Stimulated activated CD4-positive, alpha-beta T cell treated with anti-CD3 and anti-CD28 coated beads, Interleukin-1b, Interleukin-23, amount 100 ng/mL, for 1 hour (primary cell): Measurements from ENCODE around the gene TBC1D8.

Experiments used
- DNase-seq, 2 donors: peaks; one replicate each; pipeline ENCODE4 v3.0.0-alpha.2; 2020; ENCODE audit warnings: low read depth in 2 of 2

The TBC1D8 gene

DNA sequence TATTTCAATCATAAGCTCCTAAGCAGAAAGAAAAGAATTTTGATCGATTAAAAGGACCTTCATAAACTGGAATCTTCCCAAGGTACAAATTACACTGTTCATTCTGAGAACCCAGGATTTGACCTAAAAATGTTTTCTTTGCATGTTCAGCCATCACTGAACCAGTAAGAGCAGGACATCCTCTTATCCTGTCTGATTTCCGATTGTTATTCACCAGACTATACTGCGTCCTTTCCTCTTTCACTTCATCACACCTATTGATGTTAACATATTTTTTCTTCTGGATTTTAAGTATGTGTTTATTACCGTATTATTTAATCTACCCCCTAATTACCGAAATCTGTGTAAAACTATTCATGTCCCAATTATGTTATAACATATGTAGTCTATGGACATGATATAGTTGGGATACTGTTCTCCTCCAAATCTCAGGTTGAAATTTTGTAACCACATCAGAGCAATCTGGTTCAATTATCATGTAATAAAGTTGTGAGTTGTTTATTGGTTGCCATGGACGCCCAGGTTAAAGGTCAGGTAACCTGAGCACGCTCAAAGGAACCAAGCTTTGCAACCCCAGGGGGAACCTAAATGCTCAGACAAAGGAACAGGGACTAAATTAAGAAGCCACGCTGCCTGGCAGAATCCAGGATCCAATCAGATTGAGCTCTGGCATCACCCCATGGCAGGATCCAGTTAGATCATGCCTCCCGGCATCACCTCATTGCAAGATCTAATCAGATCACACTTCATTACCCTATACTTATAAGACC lies 11.6 kb upstream of the TBC1D8 start:
- DNase-seq: no peak

DNA sequence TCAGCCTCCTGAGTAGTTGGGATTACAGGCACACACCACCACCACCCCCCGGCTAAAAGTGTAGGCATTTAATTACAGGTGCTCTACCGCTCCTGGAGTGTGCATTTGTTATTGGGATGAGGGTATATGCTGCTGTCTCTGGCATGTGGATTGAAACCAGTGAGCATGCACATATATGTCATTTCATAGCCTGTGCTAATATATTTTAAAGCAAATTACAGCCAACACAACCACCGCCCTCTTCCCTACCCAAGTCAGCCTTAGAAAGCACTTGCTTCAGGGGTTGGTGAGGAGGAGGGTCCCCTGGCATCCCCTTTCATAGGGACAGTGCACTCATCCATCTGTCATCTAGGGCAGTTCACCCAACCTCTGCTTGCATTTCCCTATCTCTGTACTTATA lies 10.5 kb upstream of the TBC1D8 start:
- no peak for DNase-seq

DNA sequence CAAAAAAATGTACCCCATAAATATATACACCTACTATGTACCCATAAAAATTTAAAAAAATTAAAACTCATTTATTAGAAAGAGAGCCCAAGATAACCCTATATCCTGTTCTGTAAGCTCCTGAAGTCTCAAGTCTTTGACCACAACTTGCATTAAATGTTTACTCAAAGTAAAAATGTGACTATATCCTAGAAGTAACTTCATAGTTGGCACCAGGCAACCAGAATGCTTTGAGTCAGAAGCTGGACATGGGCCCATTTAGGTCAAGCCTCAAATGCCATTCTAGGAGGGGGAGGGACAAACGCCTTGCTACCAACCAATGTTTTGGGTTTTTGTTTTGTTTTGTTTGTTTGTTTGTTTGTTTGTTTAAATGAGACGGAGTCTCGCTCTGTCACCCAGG lies 9.3 kb upstream of the TBC1D8 start:
- DNase-seq: no peak

DNA sequence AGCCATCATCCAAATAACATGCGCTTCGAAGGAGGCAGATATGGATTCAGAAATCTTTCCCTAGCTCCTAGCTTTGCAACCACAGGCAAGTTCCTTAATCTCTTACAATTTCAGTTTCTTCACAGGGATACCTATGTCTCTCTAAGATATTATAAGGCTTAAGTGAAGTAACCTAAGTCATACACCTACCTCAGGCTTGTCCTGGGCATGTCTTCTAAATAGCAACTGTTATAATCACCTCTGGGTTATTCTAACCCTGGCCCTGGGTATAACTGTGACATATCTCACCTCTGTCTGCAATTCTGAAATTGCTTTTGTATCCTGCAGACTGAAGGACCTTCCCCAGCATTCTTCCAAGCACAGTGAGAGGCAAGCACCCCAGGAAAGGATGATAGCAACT lies 8.3 kb upstream of the TBC1D8 start:
- DNase-seq: no peak

DNA sequence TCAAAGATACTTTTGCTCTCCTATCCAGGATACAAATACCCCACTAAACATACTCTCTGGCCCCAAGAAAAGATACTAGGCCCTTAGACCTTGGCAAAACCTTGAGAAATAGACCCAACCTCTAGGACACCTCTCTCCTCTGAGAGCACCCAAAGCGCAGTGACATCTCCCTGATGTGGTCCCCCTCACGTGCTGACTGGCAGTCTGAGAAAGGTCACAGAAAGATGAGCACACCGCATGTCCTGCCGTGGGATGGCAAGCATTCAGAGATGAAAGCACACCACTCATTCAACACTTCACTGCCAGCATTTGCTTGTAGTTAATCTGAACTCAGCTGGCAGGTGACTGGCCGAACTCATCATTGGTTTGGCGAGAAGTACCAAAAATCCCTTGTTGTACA lies 6.1 kb upstream of the TBC1D8 start:
- DNase-seq: no peak

DNA sequence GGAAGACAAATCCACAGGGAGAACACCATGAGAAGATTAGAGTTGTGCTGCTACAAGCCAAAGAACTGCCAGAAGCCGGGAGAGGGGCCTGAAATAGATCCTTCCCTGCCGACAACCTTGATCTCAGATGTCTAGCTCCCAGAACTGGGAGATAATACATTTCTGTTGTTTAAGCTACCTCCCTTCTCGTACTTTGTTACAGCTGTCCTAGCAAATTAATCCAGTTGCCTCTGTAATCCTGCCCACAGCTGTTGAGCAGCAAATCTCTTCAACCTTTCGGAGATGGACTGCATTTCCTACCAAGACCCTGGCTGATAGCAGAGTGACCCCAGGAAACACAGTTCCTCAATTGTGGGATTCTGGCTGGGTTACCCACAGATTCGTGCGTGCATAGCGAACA lies 2.6 kb upstream of the TBC1D8 start:
- DNase-seq: no peak

DNA sequence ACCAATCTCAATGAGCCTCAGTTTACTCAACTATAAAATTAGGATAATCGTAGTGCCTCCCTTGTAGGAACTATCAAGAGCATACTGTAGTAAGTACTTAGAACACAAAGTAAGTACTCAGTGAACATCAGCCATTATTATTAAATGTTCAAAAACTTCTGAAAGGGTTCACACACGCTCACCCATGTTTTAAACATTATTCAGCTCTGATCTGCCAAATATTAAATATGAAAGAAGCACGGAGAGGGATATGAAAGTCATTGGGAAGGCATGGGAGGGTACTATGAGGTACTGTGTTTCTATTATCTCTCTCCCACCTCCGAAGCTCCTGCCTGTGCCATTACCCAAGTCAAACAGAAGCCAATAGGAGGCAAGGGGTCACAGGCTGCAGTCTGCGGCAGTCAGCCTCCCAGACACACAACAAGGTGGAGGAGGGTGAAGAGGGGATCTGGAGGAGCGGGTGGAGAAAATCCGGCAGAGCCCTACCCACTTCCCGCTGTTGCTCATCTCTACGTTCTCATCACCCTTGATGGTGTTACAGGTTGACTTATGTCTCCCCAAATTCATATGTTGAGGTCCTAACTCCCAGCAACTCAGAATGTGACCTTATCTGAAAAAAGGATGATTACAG lies 2.0 kb upstream of the TBC1D8 start:
- no peak for DNase-seq

DNA sequence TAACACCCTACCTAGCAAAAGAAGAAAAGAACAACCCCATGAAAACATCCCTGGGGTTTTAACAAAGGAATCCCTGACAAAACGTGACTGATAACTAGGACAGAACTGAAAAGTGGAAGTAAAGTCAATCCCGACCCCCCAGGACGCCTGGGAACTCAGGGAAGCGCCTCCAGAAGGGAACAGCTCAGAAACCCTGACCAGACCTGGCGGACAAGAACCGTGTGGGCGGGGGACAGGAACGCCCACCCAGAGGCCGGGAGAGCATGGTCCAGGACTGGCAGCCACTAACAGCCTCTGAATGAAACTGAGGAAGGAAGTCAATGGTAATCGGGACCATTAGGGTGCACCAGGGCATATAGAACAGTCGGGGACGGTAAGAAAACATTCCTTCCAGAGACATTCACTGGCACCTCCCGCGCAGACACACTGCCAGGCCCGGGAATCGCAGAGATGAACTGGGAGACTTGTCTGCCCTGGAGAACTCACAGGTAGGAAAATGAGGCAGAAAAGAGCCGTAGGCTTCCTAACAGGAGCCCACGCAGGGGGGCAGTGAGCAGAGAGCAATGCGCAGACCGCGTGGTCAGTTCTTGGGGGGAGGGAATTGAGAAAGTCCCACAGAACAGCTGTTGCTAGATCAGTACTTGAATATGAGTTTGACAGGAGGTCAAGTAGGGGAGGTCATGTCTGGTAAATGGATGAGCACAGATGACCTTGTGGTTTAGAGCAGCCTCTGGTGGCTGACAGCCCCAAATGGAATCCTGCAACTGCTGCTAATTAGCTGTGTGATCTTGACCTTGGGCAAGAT lies 1.3 kb upstream of the TBC1D8 start:
- DNase-seq: no peak

DNA sequence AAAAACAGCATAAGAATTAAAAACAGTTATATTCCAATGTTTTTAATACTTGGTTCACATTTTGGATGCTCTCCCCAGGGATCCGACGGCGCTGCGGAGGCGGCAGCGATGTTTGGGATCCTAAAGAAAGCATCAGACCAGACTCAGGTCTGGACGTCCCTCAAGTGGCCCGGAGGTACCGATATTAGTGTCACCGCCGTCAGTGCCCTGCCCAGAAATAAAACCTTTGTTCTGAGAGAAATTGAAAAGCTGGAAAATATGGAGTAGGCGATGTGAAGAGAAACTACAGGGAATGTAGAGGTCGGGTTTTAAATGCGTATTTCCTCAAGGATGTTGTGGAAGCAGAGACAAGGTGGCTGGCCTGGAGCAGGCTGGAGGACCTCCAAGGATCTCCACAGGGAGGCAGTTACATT lies 683 bp upstream of the TBC1D8 start:
- DNase-seq: no peak

DNA sequence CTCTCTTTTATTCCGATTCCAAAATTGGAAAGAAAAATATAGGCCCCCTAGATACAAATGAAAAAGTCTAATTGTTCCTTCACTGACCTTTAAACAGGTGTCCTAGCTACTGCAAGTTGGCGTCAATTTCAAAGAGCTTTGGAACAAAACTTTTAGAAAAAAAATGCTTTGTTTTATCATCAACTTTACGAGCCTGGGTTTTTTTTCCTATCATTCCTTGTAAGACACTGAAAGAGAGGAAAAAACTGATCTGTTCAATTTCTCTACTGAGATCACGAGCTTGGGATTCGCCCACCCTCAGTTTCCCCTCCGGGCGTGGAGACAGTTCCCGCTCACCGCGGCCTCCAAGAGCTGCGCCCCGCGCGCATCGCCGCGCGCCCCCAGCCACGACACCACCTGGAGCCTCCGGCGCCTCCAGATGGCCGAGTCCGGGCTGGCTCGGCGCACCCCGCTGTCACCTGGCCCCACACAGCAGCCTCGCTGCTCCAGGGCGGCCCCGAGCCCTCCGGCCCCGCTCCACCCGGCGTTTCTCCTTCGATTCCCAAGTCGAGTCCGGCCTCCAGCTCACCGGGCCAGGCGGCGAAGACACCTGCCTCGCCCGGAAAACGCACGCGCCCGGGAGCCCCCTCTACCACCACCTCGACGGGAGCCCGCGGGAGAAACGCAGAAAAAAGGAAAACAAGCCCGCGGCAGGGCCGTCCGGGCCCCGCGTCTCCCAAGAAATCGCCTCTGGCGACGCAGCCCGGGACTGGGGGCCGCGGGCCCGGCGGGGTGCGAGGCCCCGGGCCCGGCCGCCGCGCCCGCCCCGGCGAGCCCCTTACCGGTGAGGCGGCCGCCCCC lies 656 bp downstream of the TBC1D8 start:
- no peak for DNase-seq

DNA sequence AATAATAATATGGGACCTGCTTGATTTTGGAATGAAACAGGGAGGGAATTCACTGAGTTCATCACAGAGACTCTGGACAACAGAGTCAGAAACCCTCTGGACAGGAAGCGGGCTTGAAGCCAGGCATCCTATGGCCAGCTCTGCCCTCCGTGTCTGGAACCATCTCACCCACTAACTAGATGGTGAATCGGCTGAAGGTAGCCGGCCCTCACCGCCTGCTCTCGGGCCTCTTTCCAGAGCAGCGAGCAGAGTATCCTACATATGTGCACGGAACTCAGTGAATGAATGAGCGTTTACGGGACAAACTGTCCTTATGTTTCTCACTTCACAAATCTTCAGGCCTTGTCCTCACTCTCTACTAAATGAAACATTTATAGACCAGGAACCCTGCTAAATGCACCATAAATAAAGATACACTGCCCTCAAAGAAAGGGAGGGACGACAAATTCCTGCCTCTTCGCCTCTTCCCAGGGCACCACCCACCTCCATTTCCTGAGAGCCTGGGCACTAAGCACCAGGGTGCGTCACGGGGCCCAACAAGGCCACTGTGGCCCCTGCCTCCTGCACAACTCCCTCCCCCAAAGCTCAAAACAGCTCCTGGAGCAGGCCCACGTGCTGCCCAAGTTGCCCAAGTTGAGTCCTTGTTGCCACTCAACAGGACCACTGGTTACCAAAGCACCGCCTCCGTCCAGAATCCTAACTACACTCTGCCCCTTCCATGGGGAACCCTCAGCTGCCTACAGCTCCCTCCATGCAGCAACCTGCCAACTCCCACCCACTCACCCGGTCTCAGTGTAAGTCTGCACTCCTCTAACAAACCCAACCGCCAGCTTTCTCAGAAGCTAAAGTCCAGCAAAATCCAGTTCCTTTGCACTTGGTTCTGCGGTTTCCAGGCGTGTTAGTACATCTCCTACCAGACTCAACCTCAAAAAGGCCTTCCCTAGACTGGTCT lies 1.7 kb downstream of the TBC1D8 start:
- DNase-seq: no peak

DNA sequence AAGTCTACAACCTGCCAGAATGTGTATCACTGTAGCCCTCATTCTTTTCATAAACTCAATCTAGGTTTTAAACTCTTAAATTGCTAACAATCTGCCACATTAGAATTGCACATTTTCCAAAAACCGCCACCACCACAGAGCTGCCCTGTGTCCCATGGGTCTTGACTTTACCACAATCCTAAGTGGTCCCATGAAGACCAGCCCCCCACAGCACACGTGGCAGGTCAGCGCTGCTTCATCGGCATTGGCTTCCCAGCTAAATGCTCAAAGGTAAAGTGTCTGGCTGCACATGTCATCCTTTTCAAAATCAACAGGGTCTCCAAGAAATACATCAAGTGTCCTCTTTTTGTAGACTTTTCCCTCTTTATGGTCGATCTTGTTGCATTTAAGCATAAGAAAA lies 2.4 kb downstream of the TBC1D8 start:
- no peak for DNase-seq

DNA sequence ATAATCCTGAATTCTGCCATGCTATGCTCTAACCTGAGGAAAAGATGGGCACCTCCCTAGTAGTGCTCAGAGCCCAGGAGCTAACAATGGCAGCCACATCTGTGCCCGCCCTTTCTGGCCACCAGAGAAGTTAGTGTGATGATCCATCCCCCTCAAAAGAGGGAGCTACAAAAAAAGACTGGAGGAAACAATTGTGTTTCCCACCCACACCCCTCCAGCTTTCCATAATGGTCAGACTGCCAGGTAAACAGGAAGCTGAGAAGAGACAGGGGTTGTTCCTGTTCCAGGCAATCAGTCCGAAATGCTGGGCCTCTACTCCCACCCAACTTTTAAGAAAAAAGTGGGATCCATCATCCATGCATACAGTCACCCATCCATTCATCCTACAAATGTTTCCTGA lies 3.2 kb downstream of the TBC1D8 start:
- no peak for DNase-seq

DNA sequence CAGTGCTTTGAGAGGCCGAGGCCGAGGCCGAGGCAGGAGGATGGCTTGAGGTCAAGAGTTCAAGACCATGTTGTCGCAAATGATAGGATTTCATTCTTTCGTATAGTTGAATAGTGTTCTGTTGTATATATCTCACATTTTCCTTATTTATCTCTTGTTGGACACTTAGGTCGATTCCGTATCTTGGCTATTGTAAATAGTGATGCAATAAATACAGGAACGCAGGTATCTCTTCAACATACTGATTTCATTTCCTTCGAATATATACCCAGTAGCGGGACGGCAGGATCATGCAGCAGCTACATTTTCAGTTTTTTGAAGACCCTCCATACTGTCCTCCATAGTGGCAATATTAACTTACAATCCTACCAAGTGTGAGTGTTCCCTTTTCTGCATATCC lies 4.1 kb downstream of the TBC1D8 start:
- no peak for DNase-seq

DNA sequence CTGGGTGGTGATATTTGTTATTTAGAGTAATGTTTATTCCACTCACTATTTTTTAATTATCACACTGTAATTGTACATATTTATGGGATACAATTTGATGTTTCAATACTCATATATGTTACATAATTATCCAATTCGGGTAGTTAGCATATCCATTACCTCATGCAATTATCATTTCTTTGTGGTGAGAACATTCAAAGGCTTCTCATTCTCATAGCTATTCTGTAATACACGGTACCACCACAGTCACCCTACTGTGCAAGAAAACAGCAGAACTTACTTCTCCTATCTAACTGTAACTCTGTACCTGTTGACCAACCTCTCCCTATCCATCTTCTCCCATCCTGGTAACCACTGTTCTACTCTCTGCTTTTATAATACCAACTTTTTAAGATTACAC lies 4.6 kb downstream of the TBC1D8 start:
- no peak for DNase-seq

DNA sequence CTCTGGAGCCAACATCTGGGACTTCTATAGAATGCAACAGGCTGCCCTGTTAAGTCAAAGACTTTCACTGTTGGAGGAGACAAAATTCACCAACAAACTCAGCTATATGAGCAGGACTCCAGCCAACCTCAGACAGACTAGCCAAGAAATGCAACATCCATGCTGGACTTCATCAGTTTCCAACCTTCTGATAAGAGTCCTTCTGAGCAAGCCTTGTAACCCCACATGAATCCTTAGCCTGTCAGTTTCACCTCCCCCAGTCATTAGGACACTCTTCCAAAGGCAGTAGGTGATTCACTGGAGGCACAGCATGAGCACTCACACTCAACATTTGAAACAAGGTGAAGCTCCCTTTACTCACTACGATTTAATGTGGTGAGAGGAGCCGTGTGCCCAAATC lies 5.8 kb downstream of the TBC1D8 start:
- no peak for DNase-seq

DNA sequence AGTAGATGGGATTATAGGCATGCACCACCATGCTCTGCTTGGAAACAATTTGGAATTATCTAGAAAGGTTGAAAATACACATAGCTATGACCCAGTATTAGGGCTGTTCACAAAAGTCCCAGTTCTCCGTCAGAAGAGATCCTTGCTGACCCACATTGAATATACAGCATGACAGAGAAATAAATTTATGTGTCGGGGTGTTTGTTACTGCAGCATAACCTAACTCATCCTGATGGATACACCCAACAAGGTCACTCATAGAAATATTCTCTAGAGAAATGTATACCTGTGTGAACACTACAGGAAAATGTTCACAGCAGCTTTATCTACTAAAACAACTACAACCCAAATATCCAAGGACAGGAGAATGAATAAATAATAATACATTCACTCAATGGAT lies 9.0 kb downstream of the TBC1D8 start:
- DNase-seq: no peak

DNA sequence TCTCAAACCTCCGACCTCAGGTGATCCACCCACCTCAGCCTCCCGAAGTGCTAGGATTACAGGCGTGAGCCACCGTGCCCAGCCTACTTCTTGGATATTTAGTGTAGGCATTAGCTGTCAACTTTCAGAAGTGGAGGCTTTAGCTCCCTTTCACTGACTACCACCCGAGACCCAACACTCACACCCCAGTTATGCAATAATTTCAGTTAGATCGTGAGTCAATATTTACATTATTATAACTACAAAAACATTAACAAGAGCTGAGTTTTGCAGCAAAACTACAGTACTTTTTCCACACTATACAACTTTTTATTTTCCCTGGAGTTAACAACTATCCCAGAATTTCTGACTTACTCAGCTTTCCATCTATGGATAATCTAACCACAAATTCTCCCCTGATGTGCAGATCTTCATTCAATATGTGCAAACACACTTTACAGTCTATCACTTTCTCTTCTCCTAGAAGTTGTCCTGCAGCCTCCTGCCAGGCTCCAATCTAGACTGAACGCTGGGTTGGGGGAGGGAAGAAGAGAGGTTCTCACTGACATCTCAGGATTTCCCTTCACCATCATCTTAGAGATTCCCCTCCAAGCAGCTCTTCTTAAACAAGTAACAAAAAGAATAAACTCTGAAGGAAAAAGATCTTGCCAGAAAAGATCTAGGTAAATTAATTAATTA lies 10.1 kb downstream of the TBC1D8 start:
- DNase-seq: no peak

DNA sequence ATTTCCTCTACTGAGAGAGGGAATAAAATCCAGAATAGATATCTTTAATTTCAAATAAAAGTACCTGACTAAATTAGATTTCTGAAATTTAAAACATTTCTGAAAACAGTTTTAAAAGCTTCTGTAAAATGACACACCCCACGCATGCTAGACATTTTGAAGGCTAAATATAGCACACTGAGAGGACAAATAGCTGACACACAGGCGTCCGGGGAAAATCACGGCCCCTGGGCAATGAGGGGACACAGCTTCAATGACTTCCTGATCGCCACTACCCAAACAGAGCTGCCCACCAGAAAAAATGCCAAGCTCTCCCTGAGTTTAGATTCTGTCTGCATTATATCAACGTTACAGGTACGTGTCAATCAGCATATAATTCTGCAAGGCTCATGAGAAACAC lies 10.9 kb downstream of the TBC1D8 start:
- DNase-seq: no peak

DNA sequence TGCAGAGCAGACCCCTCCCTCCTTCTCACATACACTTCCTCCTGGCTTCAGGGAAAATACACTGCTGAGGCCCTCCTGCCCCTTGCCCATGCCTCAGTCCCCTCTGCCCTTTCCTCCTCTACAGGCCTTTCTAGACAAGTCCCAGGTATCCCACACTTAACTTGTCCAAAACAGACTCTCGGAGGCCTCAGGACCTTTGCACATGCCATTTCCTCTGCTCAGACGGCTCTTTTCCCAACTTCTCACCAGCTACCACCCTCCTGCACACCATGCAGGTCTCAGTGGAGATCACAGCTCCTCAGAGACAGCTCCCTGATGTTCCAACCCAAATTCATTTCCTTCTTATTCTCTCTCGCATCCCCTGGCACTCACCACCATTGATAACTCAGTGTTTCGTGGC lies 11.7 kb downstream of the TBC1D8 start:
- DNase-seq: no peak
